AG04449 (cell line): ENCODE measurements around the gene PHF21A.

Source experiments
- CTCF ChIA-PET: fragments of 350-600 bp; formaldehyde crosslinking; extraction: SDS; loops from one replicate; lab custom pipeline; 2021; ENCODE audit warnings: antibody characterized with exemption; lab: Yijun Ruan, JAX
- POLR2A ChIA-PET: fragments of 400-600, 350-600 bp; formaldehyde crosslinking; extraction: SDS; loops from one replicate; lab custom pipeline; 2020; ENCODE audit warnings: antibody characterized with exemption, inconsistent platforms; lab: Yijun Ruan, JAX
- DNase-seq: peaks from one replicate; pipeline ENCODE4 v3.0.0-alpha.2; 2010; ENCODE audit warnings: low read depth, low spot score
- H3K4me3 ChIP-seq: 2 replicates; pipeline ENCODE4 v1.5.1; 2011; ENCODE audit warnings: low read depth, mild to moderate bottlenecking, control low read depth, low read length
- TF ChIP-seq, protein P1 (sequence below): IDR thresholded peaks from one replicate; pipeline ENCODE4 v1.5.1; 2011; ENCODE audit warnings: mild to moderate bottlenecking, moderate library complexity, low read length, control low read depth, inconsistent platforms; ENCODE audit not compliant: insufficient read depth; ENCODE audit errors: missing control alignments

PHF21A gene

DNA sequence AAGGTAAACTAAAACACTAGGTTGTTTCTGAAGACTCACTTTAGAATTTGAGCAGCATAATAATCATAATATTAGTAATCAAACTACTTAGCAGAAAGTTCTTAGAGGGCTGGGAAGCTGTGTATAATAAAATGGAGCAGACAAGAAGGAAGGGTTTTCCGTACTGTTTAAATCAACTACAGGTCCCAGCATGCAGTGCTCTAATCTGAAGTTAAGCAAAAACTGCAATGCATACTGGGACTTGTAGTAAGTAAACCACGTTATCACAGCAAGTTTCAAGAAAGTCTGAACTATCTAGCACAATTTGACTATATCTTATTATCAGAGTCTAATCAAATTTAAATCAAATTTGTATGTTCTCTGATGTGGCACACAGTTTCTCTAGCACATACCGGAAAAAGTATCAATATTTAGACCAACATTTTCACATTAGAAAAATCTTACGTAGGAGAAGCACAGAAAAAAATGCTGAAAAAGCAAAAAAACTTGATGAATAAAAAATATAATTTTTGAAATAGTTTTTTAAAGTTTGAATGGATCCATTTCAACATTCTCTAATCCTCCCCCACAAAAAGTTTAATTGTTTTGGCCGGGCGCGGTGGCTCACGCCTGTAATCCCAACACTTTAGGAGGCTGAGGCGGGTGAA is 8.2 kb downstream of the PHF21A start:
- TF ChIP-seq, protein P1, sequence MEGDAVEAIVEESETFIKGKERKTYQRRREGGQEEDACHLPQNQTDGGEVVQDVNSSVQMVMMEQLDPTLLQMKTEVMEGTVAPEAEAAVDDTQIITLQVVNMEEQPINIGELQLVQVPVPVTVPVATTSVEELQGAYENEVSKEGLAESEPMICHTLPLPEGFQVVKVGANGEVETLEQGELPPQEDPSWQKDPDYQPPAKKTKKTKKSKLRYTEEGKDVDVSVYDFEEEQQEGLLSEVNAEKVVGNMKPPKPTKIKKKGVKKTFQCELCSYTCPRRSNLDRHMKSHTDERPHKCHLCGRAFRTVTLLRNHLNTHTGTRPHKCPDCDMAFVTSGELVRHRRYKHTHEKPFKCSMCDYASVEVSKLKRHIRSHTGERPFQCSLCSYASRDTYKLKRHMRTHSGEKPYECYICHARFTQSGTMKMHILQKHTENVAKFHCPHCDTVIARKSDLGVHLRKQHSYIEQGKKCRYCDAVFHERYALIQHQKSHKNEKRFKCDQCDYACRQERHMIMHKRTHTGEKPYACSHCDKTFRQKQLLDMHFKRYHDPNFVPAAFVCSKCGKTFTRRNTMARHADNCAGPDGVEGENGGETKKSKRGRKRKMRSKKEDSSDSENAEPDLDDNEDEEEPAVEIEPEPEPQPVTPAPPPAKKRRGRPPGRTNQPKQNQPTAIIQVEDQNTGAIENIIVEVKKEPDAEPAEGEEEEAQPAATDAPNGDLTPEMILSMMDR, result no peak
- no peak overlapping the region for H3K4me3 ChIP-seq
- ChIA-PET POLR2A (no interaction called here), CTCF (interaction anchor here (1.5 kb wide), 1 partner anchor 9 kb away, joined by 5 read pairs; no protein-coding TSS in a partner anchor)
- no peak for DNase-seq

GRCh38 chr11:46108751-46109150 is 12.5 kb downstream of the PHF21A start:
- H3K4me3 ChIP-seq, result no peak overlapping the region
- TF ChIP-seq, protein P1, result no peak
- CTCF ChIA-PET, result interaction anchor here (1.0 kb wide), 1 partner anchor 10 kb away, joined by 3 read pairs; no protein-coding TSS in a partner anchor
- POLR2A ChIA-PET, result no interaction called here
- DNase-seq, result no peak

- ChIA-PET POLR2A (no interaction called here), CTCF (interaction anchor here (1.0 to 1.3 kb wide), 3 partner anchors 9 to 275 kb away, joined by 3 to 6 read pairs (median 3); no protein-coding TSS in a partner anchor)
- TF ChIP-seq, protein P1, result no peak
- no peak for DNase-seq
- no peak overlapping the region for H3K4me3 ChIP-seq
Observed at GRCh38 chr11:46107780-46108179, 13.5 kb downstream of the PHF21A start.

GRCh38 chr11:46107408-46107718 is 13.9 kb downstream of the PHF21A start:
- no peak for DNase-seq
- ChIA-PET CTCF (interaction anchor here (1.1 to 1.3 kb wide), 2 partner anchors 10 to 276 kb away, joined by 3 to 6 read pairs; no protein-coding TSS in a partner anchor), POLR2A (no interaction called here)
- no peak overlapping the region for H3K4me3 ChIP-seq
- TF ChIP-seq, protein P1, result no peak

DNA sequence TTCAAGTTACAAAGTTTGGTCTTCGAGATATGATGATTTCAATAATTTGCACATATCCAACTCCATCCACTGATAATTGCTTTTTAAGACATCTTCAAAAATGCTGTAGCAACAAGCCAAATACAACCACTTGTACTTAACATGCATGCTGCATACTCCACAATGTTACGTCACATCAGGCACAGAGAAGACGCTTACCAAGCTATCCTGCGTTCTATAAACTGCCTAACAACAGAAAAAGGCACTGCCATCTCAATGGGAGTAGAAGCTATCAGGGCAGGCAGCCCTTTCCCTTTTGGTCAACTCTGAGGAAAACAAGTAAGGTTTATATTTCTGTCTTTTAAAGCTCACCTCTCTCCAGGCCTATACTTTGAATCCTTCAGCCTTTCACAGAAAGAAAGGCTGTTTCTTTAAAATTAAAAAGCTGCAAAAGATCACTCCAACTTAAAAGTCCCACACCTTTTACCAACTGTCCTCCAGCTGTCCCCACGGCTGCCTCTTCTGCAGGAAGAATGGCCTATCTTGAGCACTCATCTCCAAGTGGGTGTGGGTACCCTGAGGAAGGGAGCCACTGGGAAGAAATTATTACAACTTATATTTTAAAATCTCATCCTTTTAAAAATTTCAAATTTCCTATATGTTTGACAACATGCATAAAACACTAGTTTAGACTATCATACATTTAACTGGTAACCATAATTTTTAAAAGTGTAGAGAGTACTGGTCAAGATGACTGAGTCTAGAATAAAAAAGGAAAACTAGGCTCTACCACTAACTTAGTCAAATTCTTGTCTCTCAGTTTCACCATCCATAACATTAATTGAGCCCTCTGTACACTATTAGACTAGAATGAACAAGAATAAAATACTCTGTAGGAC is 14.5 kb downstream of the PHF21A start:
- no peak overlapping the region for H3K4me3 ChIP-seq
- TF ChIP-seq, protein P1, result no peak
- CTCF ChIA-PET, result interaction anchor here (1.1 to 1.3 kb wide), 2 partner anchors 10 to 276 kb away, joined by 3 to 6 read pairs; no protein-coding TSS in a partner anchor
- POLR2A ChIA-PET, result no interaction called here
- DNase-seq, result no peak

DNA sequence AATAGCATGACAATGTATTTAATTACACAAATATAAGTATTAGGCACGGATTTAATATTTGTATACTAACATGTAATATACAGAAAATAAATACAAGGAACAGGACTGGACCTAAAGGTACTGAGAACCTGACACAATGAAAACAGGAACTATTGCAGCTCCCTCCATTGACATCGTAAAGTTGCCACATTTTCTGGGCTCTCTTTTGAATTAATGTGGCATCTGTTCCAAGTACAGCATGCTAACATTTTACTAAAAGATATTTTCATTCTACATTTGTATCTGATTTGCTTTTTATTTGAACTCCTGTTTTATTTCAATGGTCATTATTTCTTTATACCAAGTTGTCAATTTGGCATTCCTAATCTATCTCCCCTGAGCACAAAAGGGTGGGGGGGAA is 15.3 kb downstream of the PHF21A start:
- POLR2A ChIA-PET, result no interaction called here
- no peak for DNase-seq
- CTCF ChIA-PET, result no interaction called here

More for the DNA sequence above, 15.3 kb downstream of the PHF21A start:
- no peak overlapping the region for H3K4me3 ChIP-seq
- TF ChIP-seq, protein P1, result no peak
